Stimulated activated CD8-positive, alpha-beta memory T cell treated with anti-CD3 and anti-CD28 coated beads, Interleukin-12 subunit alpha, Interleukin-12 subunit beta, amount 100 ng/mL, for 1 hour (primary cell): ENCODE data around the gene CSH1.
"Not testable (repeated sequence)": the region's sequence is repeated elsewhere in the genome, so short reads cannot be mapped to it uniquely, and the experiment has no call there.

Experiments
- DNase-seq: peaks from one replicate; pipeline ENCODE4 v3.0.0-alpha.2; 2020; ENCODE audit warnings: low read depth

CSH1 gene

GRCh38 chr17:63904796-63905195 lies 8.4 kb upstream of the CSH1 start:
- not testable (repeated sequence) for DNase-seq

- not testable (repeated sequence) for DNase-seq
Observed at GRCh38 chr17:63903787-63904201, 7.4 kb upstream of the CSH1 start.

- DNase-seq: not testable (repeated sequence)
Observed at GRCh38 chr17:63901971-63902370, 5.6 kb upstream of the CSH1 start.

- DNase-seq: not testable (repeated sequence)
Observed at GRCh38 chr17:63898899-63899798, 2.8 kb upstream of the CSH1 start.

- DNase-seq: not testable (repeated sequence)
Observed at GRCh38 chr17:63894821-63895220, 1.6 kb downstream of the CSH1 start.

GRCh38 chr17:63894021-63894420 lies 2.4 kb downstream of the CSH1 start:
- DNase-seq: not testable (repeated sequence)

GRCh38 chr17:63892316-63893037 lies 3.9 kb downstream of the CSH1 start:
- DNase-seq: not testable (repeated sequence)

GRCh38 chr17:63889026-63889848 lies 7.1 kb downstream of the CSH1 start:
- DNase-seq: not testable (repeated sequence)

GRCh38 chr17:63885119-63885518 lies 11.3 kb downstream of the CSH1 start:
- DNase-seq: not testable (repeated sequence)

GRCh38 chr17:63882626-63883126 lies 13.7 kb downstream of the CSH1 start:
- not testable (repeated sequence) for DNase-seq

- DNase-seq: peak; percentile 44
Observed at GRCh38 chr17:63881935-63882601, 14.3 kb downstream of the CSH1 start, which contains the start of gene GH2. GH2 (minus strand) TSS chr17:63881944; CDS start chr17:63881801, 143 bp downstream.

- DNase-seq: not testable (repeated sequence)
Observed at GRCh38 chr17:63881337-63881736, 15.0 kb downstream of the CSH1 start.

- no peak for DNase-seq
Observed at GRCh38 chr17:63880706-63881105, 15.7 kb downstream of the CSH1 start.

- DNase-seq: not testable (repeated sequence)
Observed at GRCh38 chr17:63878413-63878812, 18.0 kb downstream of the CSH1 start.

- DNase-seq: not testable (repeated sequence)
Observed at GRCh38 chr17:63874693-63875092, 21.7 kb downstream of the CSH1 start.

- DNase-seq: not testable (repeated sequence)
Observed at GRCh38 chr17:63874061-63874626, 22.2 kb downstream of the CSH1 start.

GRCh38 chr17:63873577-63873976 lies 22.8 kb downstream of the CSH1 start, which contains the start of gene CSH2:
CSH2 (minus strand) TSS chr17:63873677; CDS start chr17:63873614, 63 bp downstream.
- not testable (repeated sequence) for DNase-seq

GRCh38 chr17:63871646-63872365 lies 24.6 kb downstream of the CSH1 start:
- not testable (repeated sequence) for DNase-seq

GRCh38 chr17:63870292-63870665 lies 26.1 kb downstream of the CSH1 start:
- DNase-seq: not testable (repeated sequence)
